Liver (tissue), 9 donors: Measurements from ENCODE around the gene PIP4K2C. TPM values are rescaled to one million over a fixed set of nuclear protein-coding genes. Genes with fewer than 3 reads are reported as not detected.

Experiments used
- DNase-seq: peaks from one replicate; pipeline ENCODE4 v3.0.0-alpha.2; 2017; ENCODE audit warnings: low spot score
- H3K27ac ChIP-seq, 2 donors: one replicate each; pipeline ENCODE4 v1.7.0; 2013; ENCODE audit warnings: inconsistent platforms in 2 of 2, low read length in 2 of 2, control low read depth in 1 of 2, low read depth in 1 of 2, mild to moderate bottlenecking in 1 of 2
- H3K27me3 ChIP-seq, 4 donors: one replicate each; pipeline versions ENCODE4 v1.6.1 to v1.7.0; 2013; ENCODE audit warnings: low read length in 3 of 4, inconsistent platforms in 1 of 4, mild to moderate bottlenecking in 1 of 4, moderate library complexity in 1 of 4; ENCODE audit not compliant: control insufficient read depth in 4 of 4, insufficient read depth in 4 of 4
- H3K36me3 ChIP-seq, 4 donors: one replicate each; pipeline versions ENCODE4 v1.6.1 to v1.7.0; 2013; ENCODE audit warnings: low read length in 3 of 4, mild to moderate bottlenecking in 3 of 4, low read depth in 1 of 4, moderate library complexity in 1 of 4; ENCODE audit not compliant: control insufficient read depth in 4 of 4, insufficient read depth in 3 of 4
- H3K4me1 ChIP-seq, 4 donors: one replicate each; pipeline versions ENCODE4 v1.6.1 to v1.7.0; 2013; ENCODE audit warnings: low read length in 3 of 4, mild to moderate bottlenecking in 3 of 4, moderate library complexity in 1 of 4; ENCODE audit not compliant: control insufficient read depth in 4 of 4, insufficient read depth in 4 of 4
- H3K4me3 ChIP-seq, 3 donors: one replicate each; pipeline versions ENCODE4 v1.6.1 to v1.7.0; 2013; ENCODE audit warnings: low read length in 3 of 3, control low read depth in 1 of 3, low read depth in 1 of 3, mild to moderate bottlenecking in 1 of 3
- H3K9ac ChIP-seq, 2 donors: one replicate each; pipeline ENCODE4 v1.7.0; 2013; ENCODE audit warnings: low read length in 2 of 2, mild to moderate bottlenecking in 2 of 2, moderate library complexity in 2 of 2, control low read depth in 1 of 2, low read depth in 1 of 2
- H3K9me3 ChIP-seq, 4 donors: one replicate each; pipeline versions ENCODE4 v1.6.1 to v1.7.0; 2013; ENCODE audit warnings: low read length in 3 of 4; ENCODE audit not compliant: control insufficient read depth in 4 of 4
- EGR1 ChIP-seq, 2 donors: IDR thresholded peaks; 2 replicates each; pipeline ENCODE4 v1.6.1; 2016 to 2018; ENCODE audit warnings: antibody characterized with exemption in 2 of 2, low read depth in 2 of 2
- FOXA2 ChIP-seq: IDR thresholded peaks from 2 replicates; pipeline ENCODE4 v1.6.1; 2016; ENCODE audit warnings: antibody characterized with exemption
- GABPA ChIP-seq, 2 donors: IDR thresholded peaks in 1 of 2; conservative IDR thresholded peaks in 1 of 2; 2 replicates each; pipeline ENCODE4 v1.6.1; 2016; ENCODE audit warnings: antibody characterized with exemption in 2 of 2, mild to moderate bottlenecking in 1 of 2, moderate library complexity in 1 of 2
- HNF4G ChIP-seq: IDR thresholded peaks from 2 replicates; pipeline ENCODE4 v1.6.1; 2016; ENCODE audit warnings: antibody characterized with exemption
- JUND ChIP-seq, 2 donors: IDR thresholded peaks; 2 replicates each; pipeline ENCODE4 v1.6.1; 2016; ENCODE audit warnings: antibody characterized with exemption in 2 of 2
- NR2F2 ChIP-seq: IDR thresholded peaks from 2 replicates; pipeline ENCODE4 v1.6.1; 2016; ENCODE audit warnings: antibody characterized with exemption
- RAD21 ChIP-seq, 2 donors: IDR thresholded peaks; 2 replicates each; pipeline ENCODE4 v1.6.1; 2016; ENCODE audit warnings: antibody characterized with exemption in 2 of 2, mild to moderate bottlenecking in 2 of 2
- RXRA ChIP-seq, 2 donors: IDR thresholded peaks; 2 replicates each; pipeline ENCODE4 v1.6.1; 2017 to 2018; ENCODE audit warnings: antibody characterized with exemption in 2 of 2, mild to moderate bottlenecking in 1 of 2
- SP1 ChIP-seq: IDR thresholded peaks from 2 replicates; pipeline ENCODE4 v1.6.1; 2018; ENCODE audit warnings: antibody characterized with exemption, mild to moderate bottlenecking
- TAF1 ChIP-seq: conservative IDR thresholded peaks from 2 replicates; pipeline ENCODE4 v1.6.1; 2016; ENCODE audit warnings: antibody characterized with exemption, mild to moderate bottlenecking
- YY1 ChIP-seq: IDR thresholded peaks from 2 replicates; pipeline ENCODE4 v1.6.1; 2016; ENCODE audit warnings: antibody characterized with exemption, mild to moderate bottlenecking
- WGBS: extraction: QIAGEN DNeasy Blood & Tissue Kit; methylation state at CpG from one replicate; pipeline ENCODE4 v1.1.7; 2013; 5-methylcytosine and 5-hydroxymethylcytosine counted together
- polyA plus RNA-seq, 2 donors: library from polyadenylated mRNA; stranded (reverse) in 1 of 2; unstranded in 1 of 2; fragments of 200-250 nt in 1 of 2; fragments of >200 nt in 1 of 2; fragmentation: Nextera tagmentation in 1 of 2; extraction: Ambion mirVana in 1 of 2; gene quantifications; one replicate each; pipeline versions ENCODE4 v1.2.1 to v1.2.3, GENCODE V29; 2013 to 2015
- total RNA-seq, 2 donors: library from RNA; depleted of rRNA; stranded (reverse); fragments of >200 nt; gene quantifications; one replicate each; pipeline ENCODE4 v1.2.3, GENCODE V29; 2014
- TF ChIP-seq, protein P1 (sequence below): fragments of 150-350 bp; IDR thresholded peaks from 2 replicates; pipeline ENCODE4 v1.5.1; 2017; ENCODE audit warnings: improper control_type of control experiment, low read depth, low read length; ENCODE audit not compliant: missing input control
- TF ChIP-seq, protein P2 (sequence below): IDR thresholded peaks from 2 replicates; pipeline ENCODE4 v1.6.1; 2016; ENCODE audit warnings: antibody characterized with exemption
- TF ChIP-seq, protein P3 (sequence below): IDR thresholded peaks from 2 replicates; pipeline ENCODE4 v1.6.1; 2016; ENCODE audit warnings: antibody characterized with exemption, mild to moderate bottlenecking
- TF ChIP-seq, protein P4 (sequence below): IDR thresholded peaks from 2 replicates; pipeline ENCODE4 v1.6.1; 2016; ENCODE audit warnings: antibody characterized with exemption
- TF ChIP-seq, protein P5 (sequence below): IDR thresholded peaks from 2 replicates; pipeline ENCODE4 v1.6.1; 2016; ENCODE audit warnings: antibody characterized with exemption
- donor health status: healthy.
- donor health status: healthy.
- donor health status: healthy.
- donor health status: healthy.
- donor health status: healthy.

The PIP4K2C gene
- total and polyA plus RNA-seq, 4 donors = 6.5 to 11.9 (median 9.4) TPM

DNA sequence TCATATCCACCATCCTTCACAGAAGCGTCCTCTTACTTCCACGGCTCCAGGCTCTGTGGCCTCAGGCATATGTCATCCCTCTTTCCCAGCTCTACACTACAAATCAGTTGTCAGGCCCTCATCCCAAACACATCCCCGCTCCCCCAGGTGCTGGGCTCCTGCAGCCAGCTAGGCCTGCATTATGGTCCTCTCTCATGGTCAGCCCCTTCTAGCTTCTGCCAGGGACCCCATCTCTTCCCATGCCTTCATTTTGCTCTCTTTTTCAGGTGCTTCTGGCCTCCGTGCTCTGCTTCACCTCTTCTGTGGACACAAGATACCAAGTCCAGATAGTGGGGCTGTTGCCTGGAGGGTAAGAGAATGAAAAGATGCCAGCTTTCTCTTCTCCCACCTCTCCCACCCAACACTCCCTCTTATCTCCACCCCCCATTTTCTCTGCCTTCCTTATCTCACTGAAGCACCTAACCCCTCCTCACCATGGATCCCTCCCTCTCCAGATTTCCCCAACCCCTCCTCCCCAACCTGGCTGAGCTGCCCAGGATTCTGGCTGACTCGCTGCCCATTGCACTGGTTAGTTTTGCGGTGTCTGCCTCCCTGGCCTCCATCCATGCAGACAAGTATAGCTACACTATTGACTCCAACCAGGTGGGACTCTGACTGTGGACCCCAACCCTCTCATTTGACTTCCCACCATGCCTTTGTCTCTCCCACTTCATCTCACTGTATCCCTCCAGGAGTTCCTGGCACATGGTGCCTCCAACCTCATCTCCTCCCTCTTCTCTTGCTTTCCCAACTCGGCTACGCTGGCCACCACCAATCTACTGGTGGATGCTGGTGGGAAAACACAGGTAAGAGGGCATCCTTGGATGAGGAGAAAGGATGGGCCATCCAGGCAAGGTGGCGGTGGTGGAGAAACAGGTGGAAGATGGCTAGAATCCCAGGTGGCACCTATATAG, 31.6 kb downstream of the PIP4K2C start:
- no peaks in the 10 kb centered on the region for H3K36me3 ChIP-seq
- no peak for TF ChIP-seq NR2F2
- TF ChIP-seq SP1 = no peak
- TF ChIP-seq, protein P1, sequence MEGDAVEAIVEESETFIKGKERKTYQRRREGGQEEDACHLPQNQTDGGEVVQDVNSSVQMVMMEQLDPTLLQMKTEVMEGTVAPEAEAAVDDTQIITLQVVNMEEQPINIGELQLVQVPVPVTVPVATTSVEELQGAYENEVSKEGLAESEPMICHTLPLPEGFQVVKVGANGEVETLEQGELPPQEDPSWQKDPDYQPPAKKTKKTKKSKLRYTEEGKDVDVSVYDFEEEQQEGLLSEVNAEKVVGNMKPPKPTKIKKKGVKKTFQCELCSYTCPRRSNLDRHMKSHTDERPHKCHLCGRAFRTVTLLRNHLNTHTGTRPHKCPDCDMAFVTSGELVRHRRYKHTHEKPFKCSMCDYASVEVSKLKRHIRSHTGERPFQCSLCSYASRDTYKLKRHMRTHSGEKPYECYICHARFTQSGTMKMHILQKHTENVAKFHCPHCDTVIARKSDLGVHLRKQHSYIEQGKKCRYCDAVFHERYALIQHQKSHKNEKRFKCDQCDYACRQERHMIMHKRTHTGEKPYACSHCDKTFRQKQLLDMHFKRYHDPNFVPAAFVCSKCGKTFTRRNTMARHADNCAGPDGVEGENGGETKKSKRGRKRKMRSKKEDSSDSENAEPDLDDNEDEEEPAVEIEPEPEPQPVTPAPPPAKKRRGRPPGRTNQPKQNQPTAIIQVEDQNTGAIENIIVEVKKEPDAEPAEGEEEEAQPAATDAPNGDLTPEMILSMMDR = no peak
- no peak for TF ChIP-seq EGR1 (IDR thresholded peaks at IDR 0.05; ENCODE audit: low read depth in 2 of 2)
- TF ChIP-seq, protein P2, sequence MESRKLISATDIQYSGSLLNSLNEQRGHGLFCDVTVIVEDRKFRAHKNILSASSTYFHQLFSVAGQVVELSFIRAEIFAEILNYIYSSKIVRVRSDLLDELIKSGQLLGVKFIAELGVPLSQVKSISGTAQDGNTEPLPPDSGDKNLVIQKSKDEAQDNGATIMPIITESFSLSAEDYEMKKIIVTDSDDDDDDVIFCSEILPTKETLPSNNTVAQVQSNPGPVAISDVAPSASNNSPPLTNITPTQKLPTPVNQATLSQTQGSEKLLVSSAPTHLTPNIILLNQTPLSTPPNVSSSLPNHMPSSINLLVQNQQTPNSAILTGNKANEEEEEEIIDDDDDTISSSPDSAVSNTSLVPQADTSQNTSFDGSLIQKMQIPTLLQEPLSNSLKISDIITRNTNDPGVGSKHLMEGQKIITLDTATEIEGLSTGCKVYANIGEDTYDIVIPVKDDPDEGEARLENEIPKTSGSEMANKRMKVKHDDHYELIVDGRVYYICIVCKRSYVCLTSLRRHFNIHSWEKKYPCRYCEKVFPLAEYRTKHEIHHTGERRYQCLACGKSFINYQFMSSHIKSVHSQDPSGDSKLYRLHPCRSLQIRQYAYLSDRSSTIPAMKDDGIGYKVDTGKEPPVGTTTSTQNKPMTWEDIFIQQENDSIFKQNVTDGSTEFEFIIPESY = no peak
- no peak for TF ChIP-seq RXRA (IDR thresholded peaks at IDR 0.05)
- no peak for TF ChIP-seq FOXA2
- TF ChIP-seq JUND (IDR thresholded peaks at IDR 0.05) = no peak
- TF ChIP-seq, protein P3, sequence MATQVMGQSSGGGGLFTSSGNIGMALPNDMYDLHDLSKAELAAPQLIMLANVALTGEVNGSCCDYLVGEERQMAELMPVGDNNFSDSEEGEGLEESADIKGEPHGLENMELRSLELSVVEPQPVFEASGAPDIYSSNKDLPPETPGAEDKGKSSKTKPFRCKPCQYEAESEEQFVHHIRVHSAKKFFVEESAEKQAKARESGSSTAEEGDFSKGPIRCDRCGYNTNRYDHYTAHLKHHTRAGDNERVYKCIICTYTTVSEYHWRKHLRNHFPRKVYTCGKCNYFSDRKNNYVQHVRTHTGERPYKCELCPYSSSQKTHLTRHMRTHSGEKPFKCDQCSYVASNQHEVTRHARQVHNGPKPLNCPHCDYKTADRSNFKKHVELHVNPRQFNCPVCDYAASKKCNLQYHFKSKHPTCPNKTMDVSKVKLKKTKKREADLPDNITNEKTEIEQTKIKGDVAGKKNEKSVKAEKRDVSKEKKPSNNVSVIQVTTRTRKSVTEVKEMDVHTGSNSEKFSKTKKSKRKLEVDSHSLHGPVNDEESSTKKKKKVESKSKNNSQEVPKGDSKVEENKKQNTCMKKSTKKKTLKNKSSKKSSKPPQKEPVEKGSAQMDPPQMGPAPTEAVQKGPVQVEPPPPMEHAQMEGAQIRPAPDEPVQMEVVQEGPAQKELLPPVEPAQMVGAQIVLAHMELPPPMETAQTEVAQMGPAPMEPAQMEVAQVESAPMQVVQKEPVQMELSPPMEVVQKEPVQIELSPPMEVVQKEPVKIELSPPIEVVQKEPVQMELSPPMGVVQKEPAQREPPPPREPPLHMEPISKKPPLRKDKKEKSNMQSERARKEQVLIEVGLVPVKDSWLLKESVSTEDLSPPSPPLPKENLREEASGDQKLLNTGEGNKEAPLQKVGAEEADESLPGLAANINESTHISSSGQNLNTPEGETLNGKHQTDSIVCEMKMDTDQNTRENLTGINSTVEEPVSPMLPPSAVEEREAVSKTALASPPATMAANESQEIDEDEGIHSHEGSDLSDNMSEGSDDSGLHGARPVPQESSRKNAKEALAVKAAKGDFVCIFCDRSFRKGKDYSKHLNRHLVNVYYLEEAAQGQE = no peak
- TF ChIP-seq GABPA (IDR thresholded peaks at IDR 0.05 in 1 of 2, conservative IDR thresholded peaks at IDR 0.05 in 1 of 2) = no peak
- TF ChIP-seq, protein P4, sequence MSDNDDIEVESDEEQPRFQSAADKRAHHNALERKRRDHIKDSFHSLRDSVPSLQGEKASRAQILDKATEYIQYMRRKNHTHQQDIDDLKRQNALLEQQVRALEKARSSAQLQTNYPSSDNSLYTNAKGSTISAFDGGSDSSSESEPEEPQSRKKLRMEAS = no peak
- TF ChIP-seq, protein P5, sequence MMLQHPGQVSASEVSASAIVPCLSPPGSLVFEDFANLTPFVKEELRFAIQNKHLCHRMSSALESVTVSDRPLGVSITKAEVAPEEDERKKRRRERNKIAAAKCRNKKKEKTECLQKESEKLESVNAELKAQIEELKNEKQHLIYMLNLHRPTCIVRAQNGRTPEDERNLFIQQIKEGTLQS = no peak
- no peaks in the 10 kb centered on the region for H3K9me3 ChIP-seq
- no peak overlapping the region for H3K27ac ChIP-seq
- no peak overlapping the region for H3K4me3 ChIP-seq
- peaks cover 2 to 28% (median 10%) of the 10 kb centered on the region in 4 donors for H3K27me3 ChIP-seq
- peaks cover 7 to 21% (median 14%) of the 10 kb centered on the region in 4 donors for H3K4me1 ChIP-seq
- DNase-seq = no peak
- no peak overlapping the region for H3K9ac ChIP-seq
- WGBS = 70% methylated on average over 9 of the region's 9 CpGs

DNA sequence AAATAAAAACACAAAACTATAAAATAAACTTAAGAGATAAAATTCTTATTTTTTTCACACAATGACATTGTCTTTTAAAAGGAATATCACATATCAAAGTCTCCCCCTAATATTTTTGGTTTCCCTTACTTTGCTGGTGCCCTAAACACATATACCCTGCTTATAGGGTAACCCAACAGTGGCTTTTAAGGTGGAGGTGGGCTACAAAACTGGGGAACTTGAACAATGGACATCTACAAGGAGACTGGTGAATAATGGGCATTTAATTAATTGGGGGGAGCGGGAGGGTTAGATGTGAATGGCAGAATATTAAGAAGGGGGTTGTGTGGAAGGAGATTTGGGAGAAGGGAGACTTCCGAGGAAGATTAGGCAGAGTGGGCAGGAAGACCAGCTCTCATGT, 32.4 kb downstream of the PIP4K2C start:
- H3K4me3 ChIP-seq = no peak overlapping the region
- DNase-seq = no peak
- H3K27ac ChIP-seq = no peak overlapping the region
- H3K36me3 ChIP-seq = no peaks in the 10 kb centered on the region
- peaks cover 9 to 32% (median 12%) of the 10 kb centered on the region in 4 donors for H3K27me3 ChIP-seq
- H3K9ac ChIP-seq = no peak overlapping the region
- no peaks in the 10 kb centered on the region for H3K9me3 ChIP-seq
- WGBS = 68% methylated on average over 2 of the region's 2 CpGs
- H3K4me1 ChIP-seq = peaks cover 11 to 26% (median 15%) of the 10 kb centered on the region in 4 donors
- TF ChIP-seq EGR1 (IDR thresholded peaks at IDR 0.05; ENCODE audit: low read depth in 2 of 2) (no peak), NR2F2 (no peak), RAD21 (IDR thresholded peaks at IDR 0.05) (no peak), YY1 (no peak), RXRA (IDR thresholded peaks at IDR 0.05) (no peak), TAF1 (no peak), GABPA (IDR thresholded peaks at IDR 0.05 in 1 of 2, conservative IDR thresholded peaks at IDR 0.05 in 1 of 2) (no peak), HNF4G (no peak), FOXA2 (no peak)
- TF ChIP-seq, protein P5 = no peak
- TF ChIP-seq, protein P2 = no peak
- TF ChIP-seq, protein P4 = no peak
- TF ChIP-seq, protein P1 = no peak
